ENCODE results near the gene SYT8. TPM values are rescaled to one million over a fixed set of nuclear protein-coding genes. Genes with fewer than 3 reads are reported as not detected.

SYT8 gene
- total RNA-seq, 2 experiments from 2014 or later, result not detected

DNA sequence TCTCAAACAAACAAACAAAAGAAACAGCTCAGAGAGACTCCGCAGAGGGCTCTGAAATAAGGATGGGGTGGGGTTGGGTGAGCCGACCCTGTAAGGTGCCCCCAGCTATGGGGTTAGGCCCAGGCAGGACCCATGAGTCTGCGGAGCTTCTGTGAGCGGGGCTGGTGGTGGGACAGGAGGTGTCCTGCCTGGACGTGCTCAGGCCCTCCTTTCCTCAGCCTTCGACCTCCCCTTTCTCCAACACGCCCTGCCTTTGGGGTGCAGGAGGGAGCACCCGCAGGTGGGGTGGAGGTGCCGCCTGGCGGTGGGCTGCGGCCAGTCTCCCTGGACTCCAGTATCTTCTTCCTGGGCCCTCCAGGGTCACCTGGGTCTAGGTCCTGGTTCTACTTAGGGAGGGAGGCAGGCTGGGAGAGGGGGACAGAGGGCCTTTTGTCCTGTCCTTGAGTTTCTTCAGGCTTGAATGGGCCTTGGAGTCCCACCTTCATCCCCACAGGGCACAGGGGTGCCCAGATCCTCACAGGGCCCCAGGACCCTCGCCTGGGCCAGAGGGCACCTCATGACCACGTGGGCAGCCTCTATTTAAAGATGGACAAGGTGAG lies 44.7 kb downstream of the SYT8 start:
- no peak for DNase-seq (ENCODE audit: low spot score)
- no peaks in the 10 kb centered on the region for H4K20me1 ChIP-seq (ENCODE audit: insufficient read depth, low read length)
- TF ChIP-seq EZH2phosphoT487 (IDR thresholded peaks at IDR 0.05; ENCODE audit: borderline replicate concordance, low read depth, low read length) (no peak), CTCF (conservative IDR thresholded peaks at IDR 0.05; ENCODE audit: low read length) (no peak)
- H3K4me3 ChIP-seq (ENCODE audit: low read depth, low read length, poor library complexity, severe bottlenecking), result no peak overlapping the region
- ChIA-PET POLR2A (no interaction called here), CTCF (ENCODE audit: unreplicated experiment) (no interaction called here)
- H3K9me2 ChIP-seq (ENCODE audit: insufficient read depth, low read length), result no peaks in the 10 kb centered on the region
- intact Hi-C loops (cut with micrococcal nuclease; ENCODE audit: unreplicated experiment), result no loop called here
- H2AFZ ChIP-seq (ENCODE audit: low read length), result no peak overlapping the region
- no peak overlapping the region for H3K27ac ChIP-seq (ENCODE audit: low read depth, low read length, poor library complexity, severe bottlenecking)
- H3K4me2 ChIP-seq (ENCODE audit: low read length), result no peak overlapping the region
- BruUV-seq (replicated peaks), result no TSS peak
- peaks cover 21% of the 10 kb centered on the region for H3K4me1 ChIP-seq (ENCODE audit: insufficient read depth, low read length, poor library complexity, severe bottlenecking)
- H3K9me3 ChIP-seq (ENCODE audit: low read length), result no peaks in the 10 kb centered on the region
- peaks cover 16% of the 10 kb centered on the region for H3K36me3 ChIP-seq (ENCODE audit: insufficient read depth, low read length)
- H3K79me2 ChIP-seq (ENCODE audit: insufficient read depth, low read depth, low read length), result no peaks in the 10 kb centered on the region

- intact Hi-C loops (cut with micrococcal nuclease; ENCODE audit: unreplicated experiment), result loop anchor here (5.0 kb wide), 1 partner anchor 37 kb away; the partner anchor contains the start of gene TNNT3
- Histone ChIP-seq H3K4me1 (ENCODE audit: insufficient read depth, low read length, poor library complexity, severe bottlenecking) (peaks cover 21% of the 10 kb centered on the region), H3K9me2 (ENCODE audit: insufficient read depth, low read length) (no peaks in the 10 kb centered on the region), H3K4me3 (ENCODE audit: low read depth, low read length, poor library complexity, severe bottlenecking) (no peak overlapping the region), H4K20me1 (ENCODE audit: insufficient read depth, low read length) (no peaks in the 10 kb centered on the region), H2AFZ (ENCODE audit: low read length) (no peak overlapping the region), H3K36me3 (ENCODE audit: insufficient read depth, low read length) (peaks cover 23% of the 10 kb centered on the region), H3K9me3 (ENCODE audit: low read length) (no peaks in the 10 kb centered on the region), H3K4me2 (ENCODE audit: low read length) (no peak overlapping the region), H3K79me2 (ENCODE audit: insufficient read depth, low read depth, low read length) (no peaks in the 10 kb centered on the region), H3K27ac (ENCODE audit: low read depth, low read length, poor library complexity, severe bottlenecking) (no peak overlapping the region)
- ChIA-PET CTCF (ENCODE audit: unreplicated experiment) (no interaction called here), POLR2A (no interaction called here)
- BruUV-seq (replicated peaks), result no TSS peak
- TF ChIP-seq EZH2phosphoT487 (IDR thresholded peaks at IDR 0.05; ENCODE audit: borderline replicate concordance, low read depth, low read length), result no peak
- no peak for TF ChIP-seq CTCF (conservative IDR thresholded peaks at IDR 0.05; ENCODE audit: low read length)
- no peak for DNase-seq (ENCODE audit: low spot score)
Measured at GRCh38 chr11:1879941-1880720, 45.3 kb downstream of the SYT8 start.
